HTERT RPE-1 (cell line): ENCODE measurements around the gene MRPS35.

ENCODE experiments used
- in situ Hi-C: fragments of 300-500 bp; cut with MboI; formaldehyde crosslinking; loops from 4 replicates; pipeline ENCODE4 v1.14.3; 2020; ENCODE audit warnings: low sequenced_read_pairs

Gene MRPS35

GRCh38 chr12:27710592-27711316 lies at the start of gene MRPS35:
Gene MRPS35 (plus strand): TSS chr12:27710832. CDS start chr12:27710844, 12 bp downstream.
- in situ Hi-C loops, result no loop called here

GRCh38 chr12:27665704-27666103 lies 44.9 kb upstream of the MRPS35 start:
- in situ Hi-C loops, result no loop called here

GRCh38 chr12:27666510-27666909 lies 44.1 kb upstream of the MRPS35 start:
- in situ Hi-C loops, result no loop called here

DNA sequence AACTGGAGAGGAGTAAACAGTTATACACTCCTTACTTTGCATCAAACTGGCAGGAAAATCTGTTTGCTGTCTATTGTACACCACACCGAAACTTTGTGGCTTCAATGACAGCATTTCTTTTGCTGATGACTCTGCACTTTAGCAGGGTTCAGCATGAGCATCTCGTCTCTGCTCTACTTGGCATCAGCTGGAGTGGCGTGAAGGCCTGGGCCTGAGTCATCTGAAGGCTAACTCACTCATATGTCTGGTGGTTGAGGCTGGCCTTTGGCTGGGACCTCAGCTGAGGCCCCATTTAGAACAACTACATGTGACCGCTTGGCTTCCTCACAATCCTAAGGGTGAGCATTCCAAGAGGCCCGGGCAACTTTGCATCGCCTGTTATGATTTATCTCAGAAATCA lies 43.1 kb upstream of the MRPS35 start:
- in situ Hi-C loops, result no loop called here

GRCh38 chr12:27672051-27672450 lies 38.6 kb upstream of the MRPS35 start:
- in situ Hi-C loops, result no loop called here

DNA sequence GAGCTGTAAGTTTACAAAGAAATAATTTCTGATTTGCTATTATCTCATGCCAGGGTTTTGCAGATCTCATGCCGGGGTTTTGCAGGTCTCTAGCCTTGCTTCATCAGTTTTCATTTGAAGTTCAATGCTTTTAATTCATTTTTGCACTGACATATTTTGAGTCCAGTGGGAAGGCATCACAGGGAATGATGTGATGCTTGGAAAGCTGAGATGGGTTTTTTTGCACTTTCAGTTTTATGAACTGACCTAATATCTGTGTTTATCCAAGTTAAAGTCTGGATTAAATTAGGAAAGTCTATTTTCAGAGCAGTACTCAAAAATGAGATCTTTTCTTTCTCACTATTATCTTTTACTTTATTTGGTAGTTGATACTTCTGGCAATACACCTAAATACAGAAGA lies 38.0 kb upstream of the MRPS35 start:
- in situ Hi-C loops, result no loop called here

GRCh38 chr12:27673101-27673718 lies 37.4 kb upstream of the MRPS35 start:
- in situ Hi-C loops, result no loop called here

- in situ Hi-C loops, result no loop called here
Observed at GRCh38 chr12:27674989-27675388, 35.6 kb upstream of the MRPS35 start.

- in situ Hi-C loops, result no loop called here
Observed at GRCh38 chr12:27680619-27681018, 30.0 kb upstream of the MRPS35 start.

GRCh38 chr12:27682534-27682933 lies 28.1 kb upstream of the MRPS35 start:
- in situ Hi-C loops, result no loop called here

DNA sequence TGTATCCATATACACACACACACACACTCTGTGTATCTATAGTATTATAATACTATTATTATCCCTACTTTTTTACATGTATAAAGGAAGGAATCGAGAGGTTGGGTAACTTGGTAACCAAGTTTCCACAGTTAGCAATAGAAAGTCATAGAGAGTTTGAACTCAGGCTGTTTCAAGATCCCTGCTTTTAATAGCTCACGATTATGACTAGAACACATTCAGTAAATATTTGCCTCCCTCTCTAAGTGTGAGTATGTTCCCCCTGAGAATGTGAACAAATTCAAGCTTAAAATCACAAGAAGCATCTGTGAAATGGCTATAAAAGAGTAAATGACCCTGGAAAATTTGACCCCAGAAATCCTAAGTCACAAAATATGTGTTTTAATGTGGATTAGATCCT lies 25.4 kb upstream of the MRPS35 start:
- in situ Hi-C loops, result no loop called here

DNA sequence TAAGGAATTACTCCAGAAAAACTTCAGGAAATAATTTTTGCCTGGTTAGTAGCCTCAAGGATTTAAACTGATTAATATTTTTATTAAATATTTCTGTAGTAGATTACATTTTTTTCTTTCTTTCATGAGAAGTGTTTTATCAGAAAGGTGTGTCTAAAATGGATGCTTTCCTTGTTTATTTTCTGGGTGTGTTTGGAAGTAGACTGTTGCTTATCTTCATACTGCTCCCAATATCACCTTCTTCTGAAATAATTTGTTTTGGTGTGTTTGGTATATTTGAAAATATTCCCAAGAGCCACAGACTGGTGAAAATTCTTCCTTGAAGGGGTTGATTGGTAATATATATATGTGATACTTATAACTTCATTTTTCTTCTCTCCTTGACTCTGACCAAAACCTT lies 24.5 kb upstream of the MRPS35 start:
- in situ Hi-C loops, result no loop called here

DNA sequence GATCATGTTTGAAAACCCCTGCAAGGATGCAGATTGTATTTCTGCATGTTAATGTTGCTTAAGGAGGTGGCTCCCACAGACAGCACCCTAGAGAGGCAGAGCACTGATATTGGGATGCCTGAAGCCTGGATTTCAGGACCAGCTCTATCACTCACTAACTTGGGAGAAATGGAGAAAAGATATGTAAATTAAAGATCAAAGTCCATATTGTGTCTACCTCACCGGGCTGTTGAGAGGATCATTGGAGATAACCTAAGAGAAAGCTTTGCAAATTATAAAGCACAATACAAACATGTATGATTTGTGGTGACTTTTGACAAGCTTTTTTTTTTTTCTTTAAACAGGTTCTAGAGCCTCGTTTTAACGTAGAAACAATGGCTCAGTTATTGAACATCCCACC lies 22.0 kb upstream of the MRPS35 start:
- in situ Hi-C loops, result no loop called here

DNA sequence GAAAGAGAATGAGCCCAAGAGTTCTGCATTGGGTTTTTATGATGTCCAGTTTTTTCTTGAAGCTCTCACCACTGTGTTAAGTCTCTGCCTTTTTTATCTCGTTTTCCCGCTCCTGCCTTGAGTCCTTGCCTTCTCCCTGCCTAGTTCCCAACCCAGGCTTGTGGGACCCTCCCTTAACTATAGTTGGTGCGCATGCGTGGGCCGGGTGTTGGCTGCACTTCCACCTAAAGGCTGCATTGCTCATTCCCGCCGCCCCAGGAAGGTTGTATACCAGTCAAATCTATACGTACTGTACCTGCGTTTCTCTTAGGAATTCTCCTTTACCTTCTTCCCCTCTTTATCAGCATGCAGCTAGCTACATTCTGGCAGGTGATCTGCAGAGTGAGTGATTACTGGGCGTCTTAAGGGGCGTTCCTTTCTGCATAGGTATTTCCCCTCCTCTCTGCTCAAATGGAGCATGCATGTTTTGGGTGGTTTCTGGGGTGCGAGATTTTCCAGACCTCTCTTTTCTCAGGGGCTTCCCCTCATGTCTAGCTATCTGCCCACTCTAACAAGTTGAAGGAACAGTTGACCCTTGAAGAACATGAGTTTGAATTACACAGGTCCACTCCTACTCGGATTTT lies 21.0 kb upstream of the MRPS35 start:
- in situ Hi-C loops, result no loop called here

GRCh38 chr12:27693403-27693802 lies 17.2 kb upstream of the MRPS35 start:
- in situ Hi-C loops, result no loop called here

- in situ Hi-C loops, result no loop called here
Observed at GRCh38 chr12:27695556-27696292, 14.9 kb upstream of the MRPS35 start.

DNA sequence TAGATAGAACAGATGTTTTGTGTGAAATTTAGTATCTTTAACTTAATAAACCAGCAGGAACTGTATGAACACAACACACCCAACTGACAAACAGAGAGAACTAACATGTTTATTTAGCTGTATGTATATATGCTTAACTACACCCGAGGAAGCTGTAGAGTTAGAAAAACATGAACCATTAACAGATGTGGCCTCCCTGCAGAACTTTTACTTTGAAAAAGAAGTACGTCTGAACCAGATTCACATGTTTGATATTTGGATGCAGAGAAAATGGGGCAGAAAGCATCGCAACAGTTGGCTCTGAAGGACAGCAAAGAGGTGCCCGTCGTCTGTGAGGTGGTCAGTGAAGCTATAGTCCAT lies 14.4 kb upstream of the MRPS35 start, which contains the start of gene REP15:
REP15 (plus strand) TSS at position 155 of the 360 bp plus-strand sequence; CDS start at position 271, 116 bp downstream.
- in situ Hi-C loops, result no loop called here

GRCh38 chr12:27696864-27697564 lies 13.6 kb upstream of the MRPS35 start:
- in situ Hi-C loops, result no loop called here

GRCh38 chr12:27703720-27704452 lies 6.7 kb upstream of the MRPS35 start:
- in situ Hi-C loops, result no loop called here

- in situ Hi-C loops, result no loop called here
Observed at GRCh38 chr12:27705263-27705662, 5.4 kb upstream of the MRPS35 start.
